SU-DHL-6 (cell line): ENCODE results near the gene ANKRD40CL.

Source experiments
- H2AFZ ChIP-seq: fragments of 200-600 bp; sonication (generic); 2 replicates; pipeline ENCODE4 v1.6.1; 2014; ENCODE audit warnings: low read depth, mild to moderate bottlenecking, moderate library complexity, mixed read lengths, antibody characterized with exemption, low read length; ENCODE audit not compliant: severe bottlenecking
- H3F3A ChIP-seq: fragments of 200-600 bp; shearing (Covaris generic); 2 replicates; pipeline ENCODE4 v1.6.0; 2016; ENCODE audit warnings: antibody characterized with exemption, mild to moderate bottlenecking; ENCODE audit not compliant: insufficient read depth
- H3K27ac ChIP-seq: fragments of 200-600 bp; sonication (generic); 2 replicates; pipeline ENCODE4 v1.5.1; 2016; ENCODE audit warnings: low read depth, mild to moderate bottlenecking, low read length, moderate library complexity, mixed read lengths
- H3K27me3 ChIP-seq: fragments of 200-600 bp; sonication (generic), shearing (Covaris generic); 2 replicates; pipeline ENCODE4 v1.6.0; 2014; ENCODE audit warnings: mild to moderate bottlenecking, low read length
- H3K36me3 ChIP-seq: fragments of 200-600 bp; sonication (generic); 2 replicates; pipeline ENCODE4 v1.6.1; 2014; ENCODE audit warnings: mild to moderate bottlenecking, low read length, mixed read lengths
- H3K4me2 ChIP-seq: fragments of 300-600, 200-600 bp; shearing (Covaris generic), sonication (generic); 2 replicates; pipeline ENCODE4 v1.6.0; 2014; ENCODE audit warnings: low read length, low read depth, mild to moderate bottlenecking; ENCODE audit not compliant: poor library complexity, severe bottlenecking
- H3K4me3 ChIP-seq: fragments of 200-600 bp; sonication (generic); 2 replicates; pipeline ENCODE4 v1.5.1; 2014; ENCODE audit warnings: antibody characterized with exemption, low read length, mild to moderate bottlenecking, mixed read lengths; ENCODE audit not compliant: insufficient read depth, poor library complexity, severe bottlenecking
- H3K79me2 ChIP-seq: fragments of 200-600 bp; sonication (generic); 2 replicates; pipeline ENCODE4 v1.6.1; 2014; ENCODE audit warnings: mild to moderate bottlenecking, low read length, moderate library complexity; ENCODE audit not compliant: insufficient read depth
- H3K9ac ChIP-seq: fragments of 200-600 bp; sonication (generic); 2 replicates; pipeline ENCODE4 v1.7.0; 2014; ENCODE audit warnings: mild to moderate bottlenecking, low read length
- H3K9me2 ChIP-seq: fragments of 200-600 bp; sonication (generic); replicated peaks from 2 replicates; pipeline ENCODE4 v1.6.1; 2014; ENCODE audit warnings: low read length; ENCODE audit not compliant: insufficient read depth
- H3K9me3 ChIP-seq: fragments of 200-600 bp; sonication (generic); 2 replicates; pipeline ENCODE4 v1.6.1; 2014; ENCODE audit warnings: low read length, mixed read lengths; ENCODE audit not compliant: insufficient read depth
- H4K20me1 ChIP-seq: fragments of 200-600 bp; sonication (generic); 2 replicates; pipeline ENCODE4 v1.6.1; 2014; ENCODE audit warnings: low read depth, mild to moderate bottlenecking, antibody characterized with exemption, low read length, moderate library complexity, mixed read lengths
- CTCF ChIP-seq: fragments of 200-600 bp; sonication (generic); IDR thresholded peaks from one replicate; pipeline ENCODE4 v1.5.1; 2017; ENCODE audit warnings: antibody characterized with exemption, mild to moderate bottlenecking, low read length, moderate library complexity; ENCODE audit not compliant: insufficient read depth, poor library complexity, severe bottlenecking
- EZH2phosphoT487 ChIP-seq: fragments of 200-600 bp; sonication (generic), shearing (Covaris generic); conservative IDR thresholded peaks from 2 replicates; pipeline ENCODE4 v1.6.1; 2018; ENCODE audit warnings: mild to moderate bottlenecking, antibody characterized with exemption, low read length, moderate library complexity, mixed read lengths

Gene ANKRD40CL

DNA sequence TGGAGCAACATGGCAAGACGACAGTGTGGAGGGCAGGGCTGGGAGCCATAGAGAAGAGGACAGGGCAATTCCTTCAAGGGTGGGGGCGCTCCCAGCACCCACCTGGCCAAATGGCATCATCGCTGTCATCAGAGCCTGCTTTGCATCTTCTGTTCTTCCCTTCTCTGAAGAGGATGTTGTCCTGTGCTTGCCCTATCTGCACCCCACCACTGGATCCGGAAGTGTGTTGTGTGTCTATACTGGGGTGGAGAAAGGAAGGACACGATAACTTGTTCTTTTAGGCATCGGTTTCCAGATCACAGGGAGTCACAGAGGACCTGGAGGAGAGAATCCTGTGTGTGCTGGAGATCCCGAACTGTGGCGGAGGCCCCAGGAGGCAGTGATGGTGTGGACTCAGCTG is 25.7 kb upstream of the ANKRD40CL start:
- H3F3A ChIP-seq: no peaks in the 10 kb centered on the region
- H3K27ac ChIP-seq: no peak overlapping the region
- H3K27me3 ChIP-seq: no peaks in the 10 kb centered on the region
- no peaks in the 10 kb centered on the region for H4K20me1 ChIP-seq
- H2AFZ ChIP-seq: no peak overlapping the region
- no peaks in the 10 kb centered on the region for H3K9me3 ChIP-seq
- H3K4me2 ChIP-seq: no peak overlapping the region
- H3K9ac ChIP-seq: no peak overlapping the region
- TF ChIP-seq CTCF: no peak
- TF ChIP-seq EZH2phosphoT487: no peak
- H3K79me2 ChIP-seq: no peaks in the 10 kb centered on the region
- H3K36me3 ChIP-seq: no peaks in the 10 kb centered on the region
- no peaks in the 10 kb centered on the region for H3K9me2 ChIP-seq
- H3K4me3 ChIP-seq: no peak overlapping the region

- Histone ChIP-seq H3K9me3 (no peaks in the 10 kb centered on the region), H3K4me3 (no peak overlapping the region), H3F3A (no peaks in the 10 kb centered on the region), H3K27me3 (no peaks in the 10 kb centered on the region), H3K27ac (no peak overlapping the region), H4K20me1 (no peaks in the 10 kb centered on the region), H3K9me2 (no peaks in the 10 kb centered on the region), H3K79me2 (no peaks in the 10 kb centered on the region), H3K9ac (no peak overlapping the region), H3K4me2 (no peak overlapping the region), H3K36me3 (no peaks in the 10 kb centered on the region), H2AFZ (no peak overlapping the region)
- TF ChIP-seq EZH2phosphoT487 (no peak), CTCF (no peak)
Observed at GRCh38 chr17:50792132-50792531, 24.8 kb upstream of the ANKRD40CL start.

DNA sequence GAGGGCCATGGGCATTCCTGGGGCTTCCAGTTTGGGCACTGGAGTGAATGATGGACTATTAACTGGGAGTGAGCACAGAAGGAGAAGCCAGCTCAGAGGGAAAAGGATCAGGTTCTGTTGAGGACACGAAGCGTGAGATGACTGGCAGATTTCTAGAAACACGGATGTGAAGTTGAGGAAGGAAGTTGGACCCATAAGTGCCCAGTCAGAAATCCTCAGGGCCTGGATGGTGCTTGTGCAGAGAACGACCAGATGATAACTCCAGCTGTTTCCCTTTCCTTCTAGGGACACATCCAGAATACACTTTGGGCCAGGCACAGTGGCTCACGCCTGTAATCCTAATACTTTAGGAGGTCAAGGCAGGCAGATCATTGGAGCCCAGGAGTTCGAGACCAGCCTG is 23.3 kb upstream of the ANKRD40CL start:
- Histone ChIP-seq H3K36me3 (no peaks in the 10 kb centered on the region), H3K27ac (no peak overlapping the region), H3K27me3 (no peaks in the 10 kb centered on the region), H3K9me2 (no peaks in the 10 kb centered on the region), H3K9me3 (no peaks in the 10 kb centered on the region), H4K20me1 (no peaks in the 10 kb centered on the region), H3K79me2 (no peaks in the 10 kb centered on the region), H3K4me2 (no peak overlapping the region), H3K4me3 (no peak overlapping the region), H2AFZ (no peak overlapping the region), H3F3A (no peaks in the 10 kb centered on the region), H3K9ac (no peak overlapping the region)
- TF ChIP-seq EZH2phosphoT487 (no peak), CTCF (no peak)

DNA sequence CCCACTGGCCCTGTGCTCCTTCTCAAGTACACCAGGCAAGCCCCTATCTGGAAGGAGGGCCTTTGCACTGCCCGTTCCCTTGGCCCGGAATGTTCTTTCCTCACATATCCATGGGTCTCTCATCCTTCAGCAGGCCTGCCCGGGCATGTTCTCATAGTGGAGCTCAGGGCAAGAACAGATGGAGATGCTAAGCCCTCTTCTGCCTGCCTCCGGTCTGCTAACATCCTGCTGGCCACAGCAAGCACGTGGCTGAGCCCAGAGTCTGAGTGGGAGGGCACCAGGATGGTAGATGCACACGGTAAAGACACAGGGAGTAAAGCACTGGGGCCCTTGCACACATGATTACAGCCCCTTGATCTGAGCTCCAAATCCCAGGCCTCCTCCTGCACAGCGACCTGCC is 19.8 kb upstream of the ANKRD40CL start:
- no peaks in the 10 kb centered on the region for H4K20me1 ChIP-seq
- no peaks in the 10 kb centered on the region for H3K36me3 ChIP-seq
- no peaks in the 10 kb centered on the region for H3K9me3 ChIP-seq
- H3F3A ChIP-seq: no peaks in the 10 kb centered on the region
- TF ChIP-seq CTCF (no peak), EZH2phosphoT487 (no peak)
- H3K4me2 ChIP-seq: no peak overlapping the region
- no peak overlapping the region for H3K27ac ChIP-seq
- no peaks in the 10 kb centered on the region for H3K9me2 ChIP-seq
- no peaks in the 10 kb centered on the region for H3K27me3 ChIP-seq
- no peak overlapping the region for H3K4me3 ChIP-seq
- no peak overlapping the region for H3K9ac ChIP-seq
- no peak overlapping the region for H2AFZ ChIP-seq
- no peaks in the 10 kb centered on the region for H3K79me2 ChIP-seq
